Calu3 (cell line): ENCODE results near the gene BBX. TPM values are rescaled to one million over a fixed set of nuclear protein-coding genes. Genes with fewer than 3 reads are reported as not detected.

Experiments used
- BruUV-seq: library from RNA; stranded (reverse); fragments of 400-500 nt; replicated peaks from 2 replicates; lab custom pipeline; 2021; lab: Mats Ljungman, UMichigan
- CTCF ChIA-PET: fragments of 300-600 bp; sonication (Branson Sonifier 250); formaldehyde crosslinking; loops from one replicate; lab custom pipeline; 2022; ENCODE audit warnings: antibody characterized with exemption; lab: Charles Lee
- DNase-seq: peaks from one replicate; pipeline ENCODE4 v3.0.0; 2022
- H3K27ac Mint-ChIP-seq: one replicate; pipeline ENCODE4 v1.8.0; 2022; ENCODE audit warnings: mixed read lengths; ENCODE audit not compliant: unreplicated experiment
- H3K27me3 Mint-ChIP-seq: one replicate; pipeline ENCODE4 v1.8.0; 2022; ENCODE audit warnings: mixed read lengths; ENCODE audit not compliant: unreplicated experiment
- H3K36me3 Mint-ChIP-seq: one replicate; pipeline ENCODE4 v1.8.0; 2022; ENCODE audit warnings: mild to moderate bottlenecking, moderate library complexity, mixed read lengths; ENCODE audit not compliant: insufficient read depth, unreplicated experiment
- H3K4me1 Mint-ChIP-seq: one replicate; pipeline ENCODE4 v1.8.0; 2022; ENCODE audit warnings: mild to moderate bottlenecking, low read depth, mixed read lengths; ENCODE audit not compliant: unreplicated experiment
- H3K4me3 Mint-ChIP-seq: one replicate; pipeline ENCODE4 v1.8.0; 2022; ENCODE audit warnings: mild to moderate bottlenecking, low read depth, moderate library complexity, mixed read lengths; ENCODE audit not compliant: unreplicated experiment
- H3K9me3 Mint-ChIP-seq: one replicate; pipeline ENCODE4 v1.8.0; 2022; ENCODE audit warnings: low read depth, mixed read lengths; ENCODE audit not compliant: unreplicated experiment
- CTCF ChIP-seq: fragments of 200-600 bp; IDR thresholded peaks from one replicate; pipeline ENCODE4 v1.8.0; 2022; ENCODE audit warnings: antibody characterized with exemption; ENCODE audit not compliant: unreplicated experiment
- intact Hi-C: fragments of 100-400 bp; cut with micrococcal nuclease; formaldehyde crosslinking; loops from one replicate; pipeline ENCODE4 v1.10.0; 2022; ENCODE audit not compliant: unreplicated experiment
- total RNA-seq: library from RNA; stranded (reverse); gene quantifications from 2 replicates; pipeline ENCODE4 v1.2.3, GENCODE V29; 2022

Gene BBX
- total RNA-seq, 1 experiment from 2014 or later = 66.9 TPM

- Mint-ChIP-seq H3K27me3 (no peaks in the 10 kb centered on the region), H3K4me3 (no peak overlapping the region), H3K9me3 (no peaks in the 10 kb centered on the region), H3K36me3 (peaks cover 5% of the 10 kb centered on the region), H3K4me1 (peaks cover 11% of the 10 kb centered on the region), H3K27ac (no peak overlapping the region)
- intact Hi-C loops = no loop called here
- no TSS peak for BruUV-seq
- DNase-seq = no peak
- CTCF ChIA-PET = interaction anchor here (0.6 kb wide), 1 partner anchor 55 kb away, joined by 3 read pairs; no protein-coding TSS in a partner anchor
- no peak for TF ChIP-seq CTCF
These were observed 160.7 kb downstream of the BBX start for GRCh38 chr3:107683447-107683846.

- no peak overlapping the region for H3K27ac Mint-ChIP-seq
- no TSS peak for BruUV-seq
- H3K9me3 Mint-ChIP-seq = no peaks in the 10 kb centered on the region
- no peaks in the 10 kb centered on the region for H3K27me3 Mint-ChIP-seq
- no peak overlapping the region for H3K4me3 Mint-ChIP-seq
- intact Hi-C loops = no loop called here
- H3K4me1 Mint-ChIP-seq = peaks cover 11% of the 10 kb centered on the region
- CTCF ChIA-PET = interaction anchor here (1.0 kb wide), 1 partner anchor 10 kb away, joined by 3 read pairs; no protein-coding TSS in a partner anchor
- DNase-seq = no peak
- peaks cover 5% of the 10 kb centered on the region for H3K36me3 Mint-ChIP-seq
- no peak for TF ChIP-seq CTCF
These were observed 161.7 kb downstream of the BBX start for GRCh38 chr3:107684431-107684925.

- no TSS peak for BruUV-seq
- H3K9me3 Mint-ChIP-seq = no peaks in the 10 kb centered on the region
- peaks cover 5% of the 10 kb centered on the region for H3K36me3 Mint-ChIP-seq
- H3K4me1 Mint-ChIP-seq = peaks cover 7% of the 10 kb centered on the region
- DNase-seq = no peak
- CTCF ChIA-PET = no interaction called here
- intact Hi-C loops = no loop called here
- no peaks in the 10 kb centered on the region for H3K27me3 Mint-ChIP-seq
- no peak for TF ChIP-seq CTCF
- no peak overlapping the region for H3K27ac Mint-ChIP-seq
- no peak overlapping the region for H3K4me3 Mint-ChIP-seq
These were observed 162.6 kb downstream of the BBX start for GRCh38 chr3:107685383-107685782.

GRCh38 chr3:107687056-107687581 is 164.4 kb downstream of the BBX start:
- H3K4me1 Mint-ChIP-seq = no peaks in the 10 kb centered on the region
- no peak for TF ChIP-seq CTCF
- no peak overlapping the region for H3K4me3 Mint-ChIP-seq
- no peaks in the 10 kb centered on the region for H3K36me3 Mint-ChIP-seq
- H3K27ac Mint-ChIP-seq = no peak overlapping the region
- no peaks in the 10 kb centered on the region for H3K27me3 Mint-ChIP-seq
- intact Hi-C loops = no loop called here
- CTCF ChIA-PET = no interaction called here
- BruUV-seq = no TSS peak
- no peak for DNase-seq
- no peaks in the 10 kb centered on the region for H3K9me3 Mint-ChIP-seq
